ENCODE results near the gene RPS21.

DNA sequence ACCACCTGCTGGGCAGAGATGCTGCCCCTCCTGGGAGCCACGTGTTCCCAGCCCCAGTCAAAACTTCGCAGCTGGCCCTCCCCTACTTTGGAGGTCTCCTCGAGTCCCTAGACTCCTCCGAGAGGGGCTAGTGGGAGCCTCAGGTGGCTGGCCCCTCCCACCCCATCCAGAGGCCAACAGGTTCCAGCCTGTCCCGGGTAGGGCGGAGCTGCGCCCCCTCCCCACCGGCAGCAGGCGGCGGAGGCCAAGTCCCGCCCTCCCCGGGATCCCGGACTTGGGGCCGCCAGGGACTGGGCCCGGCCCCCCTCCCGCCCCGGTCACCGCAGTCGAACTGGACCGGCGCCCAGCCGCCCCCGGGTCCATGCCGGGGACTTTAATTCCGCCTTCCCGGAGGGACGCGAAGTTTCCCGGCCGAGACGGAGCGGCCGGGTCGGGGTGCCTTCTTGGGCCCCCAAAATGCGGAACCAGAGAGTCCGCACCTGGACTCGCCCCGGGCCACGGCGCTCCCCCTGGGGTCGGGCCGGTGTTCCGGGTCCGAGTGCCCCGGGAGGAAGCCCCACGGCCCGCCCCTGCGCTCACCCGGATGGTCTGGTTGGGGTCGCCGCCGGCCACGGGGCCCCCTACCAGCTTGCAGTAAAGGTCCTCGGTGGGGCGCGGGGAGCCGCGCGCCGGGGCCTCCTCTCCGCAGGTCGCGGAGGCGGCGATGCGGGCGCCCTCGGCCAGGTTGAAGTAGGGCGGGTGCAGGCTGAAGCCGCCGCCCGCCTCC lies 20.4 kb upstream of the RPS21 start:
- TF ChIP-seq, protein P1, sequence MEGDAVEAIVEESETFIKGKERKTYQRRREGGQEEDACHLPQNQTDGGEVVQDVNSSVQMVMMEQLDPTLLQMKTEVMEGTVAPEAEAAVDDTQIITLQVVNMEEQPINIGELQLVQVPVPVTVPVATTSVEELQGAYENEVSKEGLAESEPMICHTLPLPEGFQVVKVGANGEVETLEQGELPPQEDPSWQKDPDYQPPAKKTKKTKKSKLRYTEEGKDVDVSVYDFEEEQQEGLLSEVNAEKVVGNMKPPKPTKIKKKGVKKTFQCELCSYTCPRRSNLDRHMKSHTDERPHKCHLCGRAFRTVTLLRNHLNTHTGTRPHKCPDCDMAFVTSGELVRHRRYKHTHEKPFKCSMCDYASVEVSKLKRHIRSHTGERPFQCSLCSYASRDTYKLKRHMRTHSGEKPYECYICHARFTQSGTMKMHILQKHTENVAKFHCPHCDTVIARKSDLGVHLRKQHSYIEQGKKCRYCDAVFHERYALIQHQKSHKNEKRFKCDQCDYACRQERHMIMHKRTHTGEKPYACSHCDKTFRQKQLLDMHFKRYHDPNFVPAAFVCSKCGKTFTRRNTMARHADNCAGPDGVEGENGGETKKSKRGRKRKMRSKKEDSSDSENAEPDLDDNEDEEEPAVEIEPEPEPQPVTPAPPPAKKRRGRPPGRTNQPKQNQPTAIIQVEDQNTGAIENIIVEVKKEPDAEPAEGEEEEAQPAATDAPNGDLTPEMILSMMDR (conservative IDR thresholded peaks at IDR 0.05; ENCODE audit: low read length) = no peak
- TF ChIP-seq EZH2phosphoT487 (IDR thresholded peaks at IDR 0.05; ENCODE audit: borderline replicate concordance) = no peak

Data from Loucy (cell line).